Duodenal mucosa (tissue), 2 donors: ENCODE data around the gene ANKRD13A.

Experiments used
- H3K27ac ChIP-seq: one replicate; pipeline ENCODE4 v1.7.0; 2013; ENCODE audit warnings: low read depth, low read length
- H3K27me3 ChIP-seq, 2 donors: one replicate each; pipeline ENCODE4 v1.7.0; 2013; ENCODE audit warnings: low read length in 2 of 2, control low read depth in 1 of 2; ENCODE audit not compliant: insufficient read depth in 2 of 2, control insufficient read depth in 1 of 2
- H3K36me3 ChIP-seq, 2 donors: one replicate each; pipeline ENCODE4 v1.7.0; 2013; ENCODE audit warnings: low read length in 2 of 2, control low read depth in 1 of 2; ENCODE audit not compliant: insufficient read depth in 2 of 2, control insufficient read depth in 1 of 2
- H3K4me1 ChIP-seq, 2 donors: one replicate each; pipeline ENCODE4 v1.7.0; 2013; ENCODE audit warnings: low read length in 2 of 2, control low read depth in 1 of 2; ENCODE audit not compliant: insufficient read depth in 2 of 2, control insufficient read depth in 1 of 2
- H3K4me3 ChIP-seq, 2 donors: one replicate each; pipeline ENCODE4 v1.7.0; 2013; ENCODE audit warnings: low read length in 2 of 2, low read depth in 1 of 2
- H3K9ac ChIP-seq, 2 donors: one replicate each; pipeline ENCODE4 v1.7.0; 2013; ENCODE audit warnings: low read length in 2 of 2, low read depth in 1 of 2
- H3K9me3 ChIP-seq, 2 donors: one replicate each; pipeline ENCODE4 v1.7.0; 2013; ENCODE audit warnings: low read length in 2 of 2, control low read depth in 1 of 2; ENCODE audit not compliant: control insufficient read depth in 1 of 2

Gene ANKRD13A

DNA sequence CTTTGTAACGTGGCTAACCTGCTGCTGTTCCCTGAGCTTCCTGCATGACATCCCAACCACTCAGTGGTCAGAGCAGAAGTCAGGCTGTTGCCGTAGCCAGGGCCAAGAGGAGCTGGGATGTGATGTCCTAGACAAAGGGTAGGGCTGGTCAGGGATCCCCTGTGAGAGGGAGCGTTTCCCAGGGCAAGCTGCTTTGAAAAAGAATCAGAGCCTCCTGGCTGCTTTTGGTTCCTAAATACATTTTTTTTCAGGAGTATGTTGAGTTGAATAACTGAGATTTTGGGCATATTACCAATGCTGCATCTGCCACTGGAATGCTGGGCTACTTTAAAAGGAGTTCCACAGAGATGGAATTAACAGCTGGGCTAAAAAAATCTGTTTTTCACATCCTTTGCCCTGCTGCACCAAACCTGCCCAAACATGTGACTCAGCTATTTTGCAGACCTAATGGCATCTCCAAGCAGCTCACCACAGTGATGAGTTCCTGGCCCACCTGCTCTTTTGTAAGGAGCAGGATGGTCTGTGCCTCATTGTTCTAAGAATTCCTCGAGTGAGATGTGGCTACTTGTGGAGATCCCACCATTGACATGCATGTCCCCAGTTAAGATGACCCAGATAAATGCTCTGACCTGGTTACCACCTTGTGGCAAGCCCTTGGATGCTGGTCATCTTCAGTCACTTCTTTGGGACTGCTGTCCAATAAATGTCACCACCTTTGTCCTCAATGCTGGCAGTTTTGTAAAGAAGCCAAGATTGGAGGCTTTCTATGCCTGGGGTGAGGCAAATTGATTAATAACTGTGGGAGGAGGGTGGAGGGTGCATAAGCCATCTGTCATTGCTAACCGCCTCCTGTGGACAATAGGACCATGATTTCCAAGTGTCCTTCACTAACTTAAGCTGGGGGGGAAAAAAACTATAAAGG is 24.1 kb downstream of the ANKRD13A start:
- Histone ChIP-seq H3K4me1 (peaks cover 8 to 10% of the 10 kb centered on the region in 2 donors), H3K27ac (no peak overlapping the region), H3K27me3 (no peaks in the 10 kb centered on the region), H3K36me3 (peaks cover 16 to 71% of the 10 kb centered on the region in 2 donors), H3K9ac (no peak overlapping the region), H3K4me3 (no peak overlapping the region), H3K9me3 (no peaks in the 10 kb centered on the region)

DNA sequence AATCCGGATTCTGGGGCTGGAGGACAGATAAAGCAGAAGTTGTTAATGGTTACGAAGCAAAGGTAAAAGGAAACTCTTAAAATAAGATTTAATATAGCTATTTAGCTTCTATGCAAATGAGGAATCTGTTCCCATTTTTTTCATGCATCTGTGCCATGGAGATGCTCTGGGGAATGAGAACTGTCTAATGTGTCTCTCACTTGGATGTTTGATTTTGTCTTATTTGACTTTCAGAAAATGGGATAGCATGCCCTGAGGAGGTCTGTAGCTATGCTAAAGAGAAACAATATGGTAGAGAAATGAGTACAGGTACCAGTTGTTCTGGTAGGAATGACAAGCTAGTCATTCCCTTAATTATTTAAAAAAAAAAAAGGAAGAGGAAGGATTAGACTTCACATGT is 24.8 kb downstream of the ANKRD13A start:
- H3K27me3 ChIP-seq, result no peaks in the 10 kb centered on the region
- no peaks in the 10 kb centered on the region for H3K9me3 ChIP-seq
- H3K36me3 ChIP-seq, result peaks cover 10 to 70% of the 10 kb centered on the region in 2 donors
- no peak overlapping the region for H3K27ac ChIP-seq
- H3K4me1 ChIP-seq, result peaks cover 8 to 10% of the 10 kb centered on the region in 2 donors
- H3K4me3 ChIP-seq, result no peak overlapping the region
- H3K9ac ChIP-seq, result no peak overlapping the region

DNA sequence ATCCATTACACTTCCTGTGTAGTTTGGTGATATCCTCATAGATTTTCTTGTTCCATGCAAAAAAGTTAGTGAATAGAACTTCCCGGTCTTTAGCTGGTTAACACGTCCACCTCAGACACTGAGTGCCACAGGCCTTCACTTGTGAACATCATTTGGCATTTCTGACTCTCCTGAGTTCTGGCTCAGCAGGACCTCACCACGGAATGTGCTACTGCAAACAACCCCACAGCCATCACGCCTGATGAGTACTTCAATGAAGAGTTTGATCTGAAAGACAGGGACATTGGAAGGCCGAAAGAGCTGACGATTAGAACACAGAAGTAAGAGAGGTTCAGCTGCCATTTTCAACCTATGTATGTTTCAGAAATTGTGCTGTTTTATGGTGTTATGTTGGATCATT is 29.1 kb downstream of the ANKRD13A start:
- Histone ChIP-seq H3K27ac (no peak overlapping the region), H3K9ac (no peak overlapping the region), H3K9me3 (no peaks in the 10 kb centered on the region), H3K4me3 (no peak overlapping the region), H3K36me3 (peaks cover 15 to 62% of the 10 kb centered on the region in 2 donors), H3K27me3 (no peaks in the 10 kb centered on the region), H3K4me1 (peaks cover 6 to 8% of the 10 kb centered on the region in 2 donors)

DNA sequence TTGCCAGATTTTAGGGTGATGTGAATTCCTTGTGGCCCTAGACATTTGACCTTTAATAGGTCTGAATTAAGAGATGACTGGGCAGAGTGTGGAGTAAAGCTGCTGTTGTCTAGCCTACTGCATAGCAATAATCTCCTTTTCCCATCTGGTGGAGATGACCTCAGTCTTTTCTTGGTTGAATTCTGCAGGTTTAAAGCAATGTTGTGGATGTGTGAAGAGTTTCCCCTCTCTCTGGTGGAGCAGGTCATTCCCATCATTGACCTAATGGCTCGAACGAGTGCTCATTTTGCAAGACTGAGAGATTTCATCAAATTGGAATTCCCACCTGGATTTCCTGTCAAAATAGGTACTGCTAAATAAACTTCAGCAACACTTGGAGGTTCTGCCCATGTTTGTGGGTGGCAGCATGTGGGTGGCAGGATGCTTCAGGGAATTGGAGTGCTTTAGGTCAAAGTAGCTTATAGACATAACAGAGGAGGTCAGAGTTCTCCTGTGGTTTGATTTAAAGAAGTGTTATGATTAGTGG is 30.1 kb downstream of the ANKRD13A start:
- H3K27me3 ChIP-seq, result no peaks in the 10 kb centered on the region
- no peak overlapping the region for H3K27ac ChIP-seq
- H3K36me3 ChIP-seq, result peaks cover 19 to 66% of the 10 kb centered on the region in 2 donors
- no peaks in the 10 kb centered on the region for H3K4me1 ChIP-seq
- H3K4me3 ChIP-seq, result no peak overlapping the region
- H3K9ac ChIP-seq, result no peak overlapping the region
- H3K9me3 ChIP-seq, result no peaks in the 10 kb centered on the region

DNA sequence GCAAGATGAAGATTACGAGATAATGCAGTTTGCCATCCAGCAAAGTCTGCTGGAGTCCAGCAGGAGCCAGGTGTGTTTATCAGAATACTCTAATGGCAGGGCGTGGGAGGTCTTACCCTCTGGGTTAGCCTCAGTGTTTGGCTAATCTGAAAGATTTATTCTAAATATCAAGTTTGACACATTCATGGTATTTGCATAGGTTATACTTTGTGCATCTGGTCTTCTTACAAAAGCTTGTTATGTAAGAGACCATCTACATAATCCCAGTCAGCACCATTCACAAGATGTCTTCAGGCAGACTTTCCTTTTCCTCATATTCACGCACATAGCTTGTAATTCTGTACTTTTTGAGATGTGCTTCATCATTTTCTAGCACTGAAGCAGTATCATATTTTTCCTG is 34.7 kb downstream of the ANKRD13A start:
- no peaks in the 10 kb centered on the region for H3K27me3 ChIP-seq
- peaks cover 3 to 4% of the 10 kb centered on the region in 2 donors for H3K4me1 ChIP-seq
- H3K9me3 ChIP-seq, result no peaks in the 10 kb centered on the region
- no peak overlapping the region for H3K4me3 ChIP-seq
- H3K27ac ChIP-seq, result no peak overlapping the region
- H3K9ac ChIP-seq, result no peak overlapping the region
- H3K36me3 ChIP-seq, result peaks cover 47 to 67% of the 10 kb centered on the region in 2 donors

DNA sequence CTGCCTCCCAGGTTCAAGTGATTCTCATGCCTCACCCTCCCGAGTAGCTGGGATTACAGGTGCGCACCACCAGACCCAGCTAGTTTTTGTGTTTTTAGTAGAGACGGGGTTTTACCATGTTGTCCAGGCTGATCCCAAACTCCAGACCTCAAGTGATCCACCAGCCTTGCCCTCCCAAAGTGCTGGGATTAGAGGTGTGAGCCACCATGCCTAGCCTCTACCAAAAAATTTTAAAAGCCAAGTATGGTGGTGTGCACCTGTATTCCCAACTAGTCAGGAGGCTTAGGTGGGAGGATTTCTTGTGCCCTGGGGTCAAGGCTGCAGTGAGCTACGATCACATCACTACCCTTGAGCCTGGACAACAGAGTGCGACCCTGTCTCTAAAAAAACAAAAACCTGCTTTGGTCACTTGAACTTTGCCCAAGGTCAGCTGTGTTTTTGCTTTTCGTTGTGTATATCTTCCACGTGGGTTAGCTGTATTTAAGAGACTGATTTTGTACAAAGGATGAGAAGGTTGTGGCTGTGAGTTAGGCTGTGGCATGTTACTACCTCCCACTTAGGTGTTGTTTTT is 36.4 kb downstream of the ANKRD13A start:
- Histone ChIP-seq H3K36me3 (peaks cover 36 to 52% of the 10 kb centered on the region in 2 donors), H3K27ac (no peak overlapping the region), H3K4me1 (peaks cover 13 to 15% of the 10 kb centered on the region in 2 donors), H3K27me3 (no peaks in the 10 kb centered on the region), H3K9me3 (no peaks in the 10 kb centered on the region), H3K9ac (no peak overlapping the region), H3K4me3 (no peak overlapping the region)

DNA sequence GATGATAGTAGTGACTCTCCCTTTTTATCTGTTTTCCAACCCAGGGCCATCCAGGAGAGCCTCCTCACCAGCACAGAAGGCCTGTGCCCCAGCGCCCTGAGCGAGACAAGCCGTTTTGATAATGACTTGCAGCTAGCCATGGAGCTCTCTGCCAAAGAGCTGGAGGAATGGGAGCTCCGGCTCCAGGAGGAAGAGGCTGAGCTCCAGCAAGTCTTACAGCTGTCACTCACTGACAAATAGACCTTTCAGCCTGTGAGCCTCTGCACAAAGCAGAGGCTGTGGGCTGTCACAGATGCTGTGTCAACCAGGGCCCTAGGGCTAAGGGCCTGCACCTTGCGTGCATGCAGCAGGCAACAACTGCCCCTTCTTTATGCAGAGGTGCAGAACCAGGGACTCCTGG is 38.1 kb downstream of the ANKRD13A start:
- no peak overlapping the region for H3K27ac ChIP-seq
- no peaks in the 10 kb centered on the region for H3K9me3 ChIP-seq
- no peak overlapping the region for H3K4me3 ChIP-seq
- peaks cover 13 to 15% of the 10 kb centered on the region in 2 donors for H3K4me1 ChIP-seq
- no peaks in the 10 kb centered on the region for H3K27me3 ChIP-seq
- no peak overlapping the region for H3K9ac ChIP-seq
- peaks cover 46 to 54% of the 10 kb centered on the region in 2 donors for H3K36me3 ChIP-seq

DNA sequence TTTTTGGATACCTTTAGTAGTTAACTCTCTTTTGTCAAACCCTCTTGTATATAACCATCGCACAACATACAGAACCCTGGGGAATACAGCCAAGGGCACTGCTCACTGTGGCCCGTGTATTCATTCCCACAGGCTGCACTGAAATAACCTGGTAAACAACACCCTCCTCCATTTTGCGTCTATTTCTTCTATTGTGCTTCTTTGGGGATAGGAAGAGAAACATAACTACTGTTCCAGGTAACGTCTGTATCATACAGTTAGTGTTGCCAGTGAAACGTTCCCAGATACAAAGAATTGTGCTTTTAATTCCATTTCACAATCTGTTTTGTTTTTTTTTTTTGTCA is 39.5 kb downstream of the ANKRD13A start:
- no peak overlapping the region for H3K9ac ChIP-seq
- no peaks in the 10 kb centered on the region for H3K9me3 ChIP-seq
- peak overlapping the region; percentile 39 for H3K27ac ChIP-seq
- peaks cover 46 to 48% of the 10 kb centered on the region in 2 donors for H3K36me3 ChIP-seq
- no peaks in the 10 kb centered on the region for H3K27me3 ChIP-seq
- peak overlapping the region in 1 of 2 donors; percentile 3 for H3K4me3 ChIP-seq
- H3K4me1 ChIP-seq, result peaks cover 13 to 15% of the 10 kb centered on the region in 2 donors

DNA sequence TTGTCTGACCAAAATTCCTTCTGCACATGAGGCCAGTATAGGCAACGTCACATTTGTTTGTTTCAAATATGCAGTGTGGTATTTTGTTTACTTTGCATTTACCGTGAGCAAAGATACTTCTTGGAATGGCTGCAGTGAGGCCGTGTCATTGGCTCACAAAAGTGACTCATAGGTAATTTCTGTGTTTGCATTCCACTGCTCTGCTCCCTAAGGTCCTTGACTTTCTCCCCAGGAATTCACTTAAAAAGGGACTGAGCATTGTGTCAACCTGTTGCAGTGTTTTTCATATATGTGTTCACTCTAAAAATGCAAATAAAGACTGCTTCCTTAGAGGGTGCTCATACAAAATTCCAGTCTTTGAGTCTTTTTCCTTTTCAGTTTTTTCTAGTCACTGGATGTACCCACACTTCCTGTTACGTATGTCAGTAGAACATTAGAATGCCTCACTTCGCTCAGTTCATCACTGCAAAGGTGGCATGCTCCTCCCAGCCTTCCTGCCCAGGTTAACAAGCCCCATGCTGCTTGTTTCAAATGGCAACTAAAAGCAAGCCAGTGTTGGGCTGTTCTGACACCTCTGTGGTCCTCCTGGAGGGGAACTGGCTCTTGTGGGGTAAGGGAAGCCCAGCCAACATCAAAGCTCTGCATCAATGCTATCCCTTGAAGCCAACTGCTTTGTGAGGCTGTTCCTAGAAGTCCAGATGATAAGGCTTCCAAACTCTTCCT is 40.0 kb downstream of the ANKRD13A start:
- H3K9me3 ChIP-seq, result no peaks in the 10 kb centered on the region
- H3K4me3 ChIP-seq, result peak overlapping the region in 1 of 2 donors; percentile 3
- peak overlapping the region in 1 of 2 donors; percentile 4 for H3K9ac ChIP-seq
- peak overlapping the region; percentile 39 for H3K27ac ChIP-seq
- H3K36me3 ChIP-seq, result peaks cover 41 to 46% of the 10 kb centered on the region in 2 donors
- peaks cover 13 to 15% of the 10 kb centered on the region in 2 donors for H3K4me1 ChIP-seq
- H3K27me3 ChIP-seq, result no peaks in the 10 kb centered on the region

DNA sequence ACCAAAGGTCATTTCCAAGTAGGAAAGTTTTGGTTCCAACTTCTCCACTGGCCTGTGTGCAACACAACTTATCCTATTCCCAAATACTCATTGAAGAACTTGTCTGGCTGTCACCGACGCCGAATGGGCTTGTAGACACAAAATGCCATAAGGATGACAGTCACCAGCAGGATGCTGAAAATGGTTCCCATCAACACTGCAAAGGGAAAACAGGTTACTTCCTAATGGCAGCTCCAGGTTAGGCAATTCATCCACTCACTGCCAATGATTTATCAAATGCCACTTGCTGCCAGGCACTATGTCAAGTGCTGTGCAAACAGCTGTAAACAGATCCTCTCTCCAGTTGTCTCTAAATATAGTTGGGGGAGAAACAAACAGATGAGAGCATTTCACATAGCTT is 43.0 kb downstream of the ANKRD13A start:
- no peaks in the 10 kb centered on the region for H3K27me3 ChIP-seq
- no peaks in the 10 kb centered on the region for H3K9me3 ChIP-seq
- H3K27ac ChIP-seq, result no peak overlapping the region
- H3K9ac ChIP-seq, result no peak overlapping the region
- H3K4me3 ChIP-seq, result no peak overlapping the region
- peaks cover 26 to 27% of the 10 kb centered on the region in 2 donors for H3K36me3 ChIP-seq
- H3K4me1 ChIP-seq, result peaks cover 17 to 25% of the 10 kb centered on the region in 2 donors
